H9 (cell line): ENCODE data around the gene GABRR2. TPM values are rescaled to one million over a fixed set of nuclear protein-coding genes. Genes with fewer than 3 reads are reported as not detected.

Experiments used
- DNase-seq: peaks from one replicate; pipeline ENCODE4 v3.0.0-alpha.2; 2017
- H2AFZ ChIP-seq: one replicate; pipeline ENCODE4 v1.6.1; 2013; ENCODE audit warnings: mild to moderate bottlenecking, low read length, control low read depth, moderate library complexity
- H2AK5ac ChIP-seq: 2 replicates; pipeline ENCODE4 v1.6.1; 2013; ENCODE audit warnings: low read length, control low read depth, mixed read lengths; ENCODE audit not compliant: insufficient read length
- H2BK120ac ChIP-seq: one replicate; pipeline ENCODE4 v1.6.1; 2013; ENCODE audit warnings: low read depth, mild to moderate bottlenecking, low read length, control low read depth, inconsistent platforms; ENCODE audit not compliant: poor library complexity, severe bottlenecking
- H2BK12ac ChIP-seq: 2 replicates; pipeline ENCODE4 v1.6.1; 2013; ENCODE audit warnings: low read length, control low read depth, mixed read lengths, low read depth; ENCODE audit not compliant: insufficient read length
- H2BK15ac ChIP-seq: 2 replicates; pipeline ENCODE4 v1.6.1; 2013; ENCODE audit warnings: low read depth, low read length, control low read depth
- H2BK20ac ChIP-seq: one replicate; pipeline ENCODE4 v1.6.1; 2013; ENCODE audit warnings: low read depth, mild to moderate bottlenecking, low read length, control low read depth, inconsistent platforms; ENCODE audit not compliant: poor library complexity, severe bottlenecking
- H2BK5ac ChIP-seq: 2 replicates; pipeline ENCODE4 v1.6.1; 2013; ENCODE audit warnings: low read length, control low read depth, mixed read lengths; ENCODE audit not compliant: insufficient read length
- H3K14ac ChIP-seq: 2 replicates; pipeline ENCODE4 v1.6.1; 2013; ENCODE audit warnings: low read length, control low read depth; ENCODE audit not compliant: insufficient read depth
- H3K18ac ChIP-seq: 2 replicates; pipeline ENCODE4 v1.6.1; 2013; ENCODE audit warnings: low read depth, mild to moderate bottlenecking, mixed read lengths, low read length, control low read depth; ENCODE audit not compliant: insufficient read length
- H3K23ac ChIP-seq: 2 replicates; pipeline ENCODE4 v1.6.1; 2013; ENCODE audit warnings: low read length, control low read depth, mixed read lengths, low read depth; ENCODE audit not compliant: insufficient read length
- H3K23me2 ChIP-seq: 2 replicates; pipeline ENCODE4 v1.6.1; 2013; ENCODE audit warnings: low read depth, mild to moderate bottlenecking, mixed read lengths, low read length, control low read depth; ENCODE audit not compliant: insufficient read length, poor library complexity, severe bottlenecking
- H3K27ac ChIP-seq: 2 replicates; pipeline ENCODE4 v1.5.1; 2013; ENCODE audit warnings: low read length, control low read depth, mixed read lengths, low read depth; ENCODE audit not compliant: insufficient read length
- H3K27me3 ChIP-seq: 2 replicates; pipeline ENCODE4 v1.6.1; 2013; ENCODE audit warnings: low read length, control low read depth, inconsistent platforms; ENCODE audit not compliant: insufficient read depth
- H3K4ac ChIP-seq: 2 replicates; pipeline ENCODE4 v1.6.1; 2013; ENCODE audit warnings: low read depth, mild to moderate bottlenecking, control low read depth, inconsistent platforms, low read length, moderate library complexity
- H3K4me1 ChIP-seq: 2 replicates; pipeline ENCODE4 v1.6.1; 2013; ENCODE audit warnings: low read length, control low read depth, inconsistent platforms; ENCODE audit not compliant: insufficient read depth
- H3K4me2 ChIP-seq: 2 replicates; pipeline ENCODE4 v1.6.1; 2013; ENCODE audit warnings: low read length, control low read depth, mixed read lengths; ENCODE audit not compliant: insufficient read length, insufficient read depth
- H3K56ac ChIP-seq: 2 replicates; pipeline ENCODE4 v1.6.1; 2013; ENCODE audit warnings: low read depth, mild to moderate bottlenecking, mixed read lengths, low read length, control low read depth; ENCODE audit not compliant: insufficient read length
- H3K79me1 ChIP-seq: 2 replicates; pipeline ENCODE4 v1.6.1; 2013; ENCODE audit warnings: low read depth, mild to moderate bottlenecking, moderate library complexity, low read length, control low read depth, inconsistent platforms; ENCODE audit not compliant: insufficient read depth, poor library complexity, severe bottlenecking
- H3K79me2 ChIP-seq: 2 replicates; pipeline ENCODE4 v1.6.1; 2013; ENCODE audit warnings: low read length, control low read depth, inconsistent platforms; ENCODE audit not compliant: insufficient read depth
- H3K9ac ChIP-seq: 2 replicates; pipeline ENCODE4 v1.6.1; 2013; ENCODE audit warnings: low read length, control low read depth, mixed read lengths; ENCODE audit not compliant: insufficient read length; ENCODE audit errors: extremely low read depth
- H3K9me3 ChIP-seq: one replicate; pipeline ENCODE4 v1.6.1; 2013; ENCODE audit warnings: low read depth, low read length, inconsistent platforms; ENCODE audit not compliant: control insufficient read depth
- H3T11ph ChIP-seq: one replicate; pipeline ENCODE4 v1.6.1; 2013; ENCODE audit warnings: mild to moderate bottlenecking, low read length, control low read depth, inconsistent platforms
- H4K20me1 ChIP-seq: one replicate; pipeline ENCODE4 v1.6.1; 2013; ENCODE audit not compliant: control insufficient read depth, insufficient read length, insufficient read depth
- H4K5ac ChIP-seq: 2 replicates; pipeline ENCODE4 v1.6.1; 2013; ENCODE audit warnings: low read depth, mild to moderate bottlenecking, mixed read lengths, low read length, control low read depth; ENCODE audit not compliant: insufficient read length
- H4K8ac ChIP-seq: replicated peaks from 2 replicates; pipeline ENCODE4 v1.6.1; 2013; ENCODE audit warnings: low read length, control low read depth, mixed read lengths, low read depth; ENCODE audit not compliant: insufficient read length
- H4K91ac ChIP-seq: 2 replicates; pipeline ENCODE4 v1.6.1; 2013; ENCODE audit warnings: low read depth, mild to moderate bottlenecking, moderate library complexity, mixed read lengths, low read length, control low read depth; ENCODE audit not compliant: insufficient read length
- H3K27ac Mint-ChIP-seq, 3 experiments: 2 replicates in 2 of 3; 3 replicates in 1 of 3; pipeline ENCODE4 v1.8.0; 2020 to 2021; ENCODE audit warnings: mixed read lengths in 3 of 3, mild to moderate bottlenecking in 1 of 3, moderate library complexity in 1 of 3
- H3K27me3 Mint-ChIP-seq: 2 replicates; pipeline ENCODE4 v1.8.0; 2021; ENCODE audit warnings: low read depth, mild to moderate bottlenecking, moderate library complexity, mixed read lengths
- H3K36me3 Mint-ChIP-seq, 3 experiments: 2 replicates in 2 of 3; 3 replicates in 1 of 3; pipeline ENCODE4 v1.8.0; 2020 to 2021; ENCODE audit warnings: low read depth in 3 of 3, mixed read lengths in 3 of 3; ENCODE audit not compliant: insufficient read depth in 1 of 3
- H3K4me1 Mint-ChIP-seq, 2 experiments: 2 replicates each; pipeline ENCODE4 v1.8.0; 2020; ENCODE audit warnings: mixed read lengths in 2 of 2
- H3K4me3 Mint-ChIP-seq, 2 experiments: 2 replicates in 1 of 2; 3 replicates in 1 of 2; pipeline ENCODE4 v1.8.0; 2020 to 2021; ENCODE audit warnings: mild to moderate bottlenecking in 2 of 2, mixed read lengths in 2 of 2, moderate library complexity in 1 of 2
- H3K9me3 Mint-ChIP-seq, 2 experiments: 2 replicates in 1 of 2; 3 replicates in 1 of 2; pipeline ENCODE4 v1.8.0; 2020; ENCODE audit warnings: mild to moderate bottlenecking in 2 of 2, mixed read lengths in 2 of 2, moderate library complexity in 1 of 2
- WGBS: extraction: QIAGEN DNeasy Blood & Tissue Kit; methylation state at CpG from one replicate; pipeline ENCODE4 v1.1.7; 2013; ENCODE audit warnings: missing lambda C conversion rate, low lambda C conversion rate, mixed read lengths; ENCODE audit not compliant: insufficient read length; ENCODE audit errors: extremely low coverage; 5-methylcytosine and 5-hydroxymethylcytosine counted together
- total RNA-seq: library from RNA; stranded (reverse); gene quantifications from 2 replicates; pipeline ENCODE4 v1.2.1, GENCODE V29; 2021
- TF ChIP-seq, protein P1 (sequence below): fragments of 200-600 bp; sonication (generic); conservative IDR thresholded peaks from 3 replicates; pipeline ENCODE4 v1.8.0; 2021; ENCODE audit warnings: antibody characterized with exemption, mild to moderate bottlenecking

Gene GABRR2
- total RNA-seq, 1 experiment from 2014 or later = not detected

DNA sequence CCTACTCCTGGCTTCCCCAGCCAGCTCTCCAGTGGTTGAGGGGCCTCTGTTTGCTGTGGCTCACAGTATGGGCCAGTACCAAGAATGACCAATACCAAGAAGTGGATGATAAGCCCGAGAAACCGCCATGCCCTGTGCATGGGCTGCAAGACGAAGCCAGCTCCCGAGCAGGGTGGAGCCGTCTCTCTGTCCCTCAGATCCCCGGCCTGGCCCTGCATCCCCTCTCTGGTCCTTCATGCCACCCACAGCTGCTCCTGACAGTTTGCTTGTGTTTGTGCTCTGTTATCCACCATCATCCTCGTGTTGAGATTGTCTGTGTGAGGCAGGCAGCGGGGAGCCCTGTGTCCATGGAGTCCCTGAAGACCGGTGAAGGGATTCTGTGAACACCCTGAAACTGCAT lies 36.1 kb downstream of the GABRR2 start:
- Mint-ChIP-seq H3K9me3 (no peaks in the 10 kb centered on the region), H3K36me3 (no peaks in the 10 kb centered on the region; a peak in 1 of 7 replicates), H3K4me3 (no peak overlapping the region), H3K4me1 (peaks cover 2 to 3% of the 10 kb centered on the region in 2 experiments; a peak in 2 of 4 replicates), H3K27me3 (no peaks in the 10 kb centered on the region; the same call in 1 of the 2 replicates), H3K27ac (peak overlapping the region in 1 of 3 experiments; percentile 45; a peak in 1 of 7 replicates)
- Histone ChIP-seq H2BK20ac (no peak overlapping the region), H3K9me3 (no peaks in the 10 kb centered on the region), H3K14ac (no peak overlapping the region), H3K9ac (no peak overlapping the region), H3K27ac (no peak overlapping the region), H3T11ph (no peak overlapping the region), H4K20me1 (no peaks in the 10 kb centered on the region), H3K4me1 (no peaks in the 10 kb centered on the region), H2AK5ac (no peak overlapping the region), H3K23me2 (no peaks in the 10 kb centered on the region), H3K4me2 (no peak overlapping the region), H4K91ac (no peak overlapping the region), H4K8ac (no peak overlapping the region), H2BK12ac (no peak overlapping the region), H4K5ac (no peak overlapping the region), H2BK120ac (no peak overlapping the region), H3K4ac (no peak overlapping the region), H3K56ac (no peak overlapping the region), H3K23ac (no peak overlapping the region), H2AFZ (no peak overlapping the region), H3K79me1 (no peaks in the 10 kb centered on the region), H3K18ac (no peak overlapping the region), H3K79me2 (no peaks in the 10 kb centered on the region), H2BK5ac (no peak overlapping the region), H3K27me3 (no peaks in the 10 kb centered on the region; the same call in 1 of the 2 replicates), H2BK15ac (no peak overlapping the region)
- TF ChIP-seq, protein P1, sequence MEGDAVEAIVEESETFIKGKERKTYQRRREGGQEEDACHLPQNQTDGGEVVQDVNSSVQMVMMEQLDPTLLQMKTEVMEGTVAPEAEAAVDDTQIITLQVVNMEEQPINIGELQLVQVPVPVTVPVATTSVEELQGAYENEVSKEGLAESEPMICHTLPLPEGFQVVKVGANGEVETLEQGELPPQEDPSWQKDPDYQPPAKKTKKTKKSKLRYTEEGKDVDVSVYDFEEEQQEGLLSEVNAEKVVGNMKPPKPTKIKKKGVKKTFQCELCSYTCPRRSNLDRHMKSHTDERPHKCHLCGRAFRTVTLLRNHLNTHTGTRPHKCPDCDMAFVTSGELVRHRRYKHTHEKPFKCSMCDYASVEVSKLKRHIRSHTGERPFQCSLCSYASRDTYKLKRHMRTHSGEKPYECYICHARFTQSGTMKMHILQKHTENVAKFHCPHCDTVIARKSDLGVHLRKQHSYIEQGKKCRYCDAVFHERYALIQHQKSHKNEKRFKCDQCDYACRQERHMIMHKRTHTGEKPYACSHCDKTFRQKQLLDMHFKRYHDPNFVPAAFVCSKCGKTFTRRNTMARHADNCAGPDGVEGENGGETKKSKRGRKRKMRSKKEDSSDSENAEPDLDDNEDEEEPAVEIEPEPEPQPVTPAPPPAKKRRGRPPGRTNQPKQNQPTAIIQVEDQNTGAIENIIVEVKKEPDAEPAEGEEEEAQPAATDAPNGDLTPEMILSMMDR = no peak
- no CpG with 5 or more reads among the region's 9 CpGs for WGBS
- no peak for DNase-seq
